Measurements from ENCODE around the gene MCOLN3.

GRCh38 chr1:85048296-85049064, at the start of gene MCOLN3:
- TF ChIP-seq ERF (CRISPR knock-in tag; IDR thresholded peaks at IDR 0.05) (no peak), RCOR1 (IDR thresholded peaks at IDR 0.05; ENCODE audit: borderline replicate concordance in 1 of 2, low read depth in 2 of 2, low read length in 2 of 2) (no peak), POLR2A (conservative IDR thresholded peaks at IDR 0.05) (no peak), RAD21 (CRISPR knock-in tag; conservative IDR thresholded peaks at IDR 0.05 in 1 of 2, IDR thresholded peaks at IDR 0.05 in 1 of 2) (no peak), CTCF (IDR thresholded peaks at IDR 0.05 in 2 of 3, conservative IDR thresholded peaks at IDR 0.05 in 1 of 3; ENCODE audit: insufficient read depth in 2 of 3, low read depth in 1 of 3, low read length in 3 of 3) (no peak)
